HepG2 (cell line): Measurements from ENCODE around the gene NPHP4. TPM values are rescaled to one million over a fixed set of nuclear protein-coding genes. Genes with fewer than 3 reads are reported as not detected.

Experiments
- ATAC-seq: fragments of 200-7000 bp; cut with Tn5 transposase; 3 replicates; pipeline ENCODE4 v1.9.1; 2020; ENCODE audit warnings: mild to moderate bottlenecking, moderate library complexity
- BruUV-seq: library from RNA; stranded (reverse); fragments of 400-500 nt; replicated peaks from 2 replicates; lab custom pipeline; 2021; lab: Mats Ljungman, UMichigan
- CTCF ChIA-PET: fragments of 300-600 bp; formaldehyde crosslinking; extraction: SDS; loops from one replicate; lab custom pipeline; 2021; ENCODE audit warnings: low total read pairs, inconsistent platforms, low intra/inter-chr PET ratio; lab: Yijun Ruan, JAX
- POLR2A ChIA-PET: fragments of 350-600 bp; sonication (Branson Sonifier 250); formaldehyde crosslinking; loops from one replicate; lab custom pipeline; 2020; ENCODE audit warnings: antibody characterized with exemption, inconsistent platforms; lab: Yijun Ruan, JAX
- DNase-seq: peaks from one replicate; pipeline ENCODE4 v3.0.0-alpha.2; 2015; ENCODE audit warnings: low spot score
- FAIRE-seq: peaks from 3 replicates; lab custom pipeline; 2011; peaks lifted over from hg19 to GRCh38; lab: Jason Lieb, UNC
- H2AFZ ChIP-seq: one replicate; pipeline ENCODE4 v1.6.1; 2011; ENCODE audit warnings: low read length, inconsistent platforms
- H3K27ac ChIP-seq: fragments of 300-600 bp; 3 replicates; pipeline ENCODE4 v1.8.0; 2011; ENCODE audit warnings: mixed run types, mild to moderate bottlenecking, mixed read lengths, low read length, inconsistent platforms; ENCODE audit not compliant: insufficient read depth; ENCODE audit errors: extremely low read length
- H3K27me3 ChIP-seq, 2 experiments: fragments of 200-600 bp in 1 of 2; 2 replicates in 1 of 2; 3 replicates in 1 of 2; pipeline versions ENCODE4 v1.6.0 to v1.8.0; 2011; ENCODE audit warnings: low read length in 2 of 2, mild to moderate bottlenecking in 2 of 2, moderate library complexity in 2 of 2, inconsistent platforms in 1 of 2; ENCODE audit not compliant: insufficient read depth in 2 of 2, control insufficient read depth in 1 of 2
- H3K36me3 ChIP-seq, 2 experiments: fragments of 200-600 bp in 1 of 2; replicated peaks in 1 of 2; 2 replicates in 1 of 2; 3 replicates in 1 of 2; pipeline versions ENCODE4 v1.5.1 to v1.8.0; 2011; ENCODE audit warnings: low read length in 2 of 2, inconsistent platforms in 1 of 2; ENCODE audit not compliant: insufficient read depth in 2 of 2, control insufficient read depth in 1 of 2
- H3K4me1 ChIP-seq: 2 replicates; pipeline ENCODE4 v1.5.1; 2012; ENCODE audit warnings: low read length, inconsistent platforms; ENCODE audit not compliant: insufficient read depth
- H3K4me2 ChIP-seq: 2 replicates; pipeline ENCODE4 v1.6.0; 2011; ENCODE audit warnings: low read depth, low read length, inconsistent platforms
- H3K4me3 ChIP-seq, 3 experiments: fragments of 200-600 bp in 1 of 3; sonication (generic), shearing (Covaris generic) in 1 of 3; replicated peaks in 1 of 3; 2 replicates each; pipeline ENCODE4 v1.5.1; 2011 to 2016; ENCODE audit warnings: low read length in 3 of 3, inconsistent platforms in 2 of 3, low read depth in 2 of 3, mild to moderate bottlenecking in 2 of 3, control low read depth in 1 of 3, mixed read lengths in 1 of 3; ENCODE audit not compliant: insufficient read depth in 1 of 3
- H3K79me2 ChIP-seq: one replicate; pipeline ENCODE4 v1.6.1; 2011; ENCODE audit warnings: low read length, inconsistent platforms; ENCODE audit not compliant: insufficient read depth
- H3K9ac ChIP-seq: 2 replicates; pipeline ENCODE4 v1.6.0; 2011; ENCODE audit warnings: mild to moderate bottlenecking, low read depth, low read length, inconsistent platforms; ENCODE audit not compliant: insufficient read depth
- H3K9me3 ChIP-seq: 2 replicates; pipeline ENCODE4 v1.5.1; 2012; ENCODE audit warnings: mild to moderate bottlenecking, low read length
- H4K20me1 ChIP-seq: 2 replicates; pipeline ENCODE4 v1.6.0; 2011; ENCODE audit warnings: inconsistent platforms, mild to moderate bottlenecking, low read length, moderate library complexity; ENCODE audit not compliant: insufficient read depth
- ATM ChIP-seq: fragments of 450-650 bp; IDR thresholded peaks from 2 replicates; pipeline ENCODE4 v1.7.1; 2017; ENCODE audit warnings: mild to moderate bottlenecking, borderline replicate concordance
- BRF2 ChIP-seq: sonication (generic); formaldehyde crosslinking; IDR thresholded peaks from 2 replicates; pipeline ENCODE4 v1.8.1; 2022; ENCODE audit warnings: mild to moderate bottlenecking, missing genetic modification reagents
- HOXD1 ChIP-seq: sonication (generic); formaldehyde crosslinking; IDR thresholded peaks from 2 replicates; pipeline ENCODE4 v1.5.0; 2020; ENCODE audit warnings: missing genetic modification reagents
- MAFG ChIP-seq: sonication (generic); formaldehyde crosslinking; IDR thresholded peaks from 2 replicates; pipeline ENCODE4 v1.5.1; 2020; ENCODE audit warnings: mild to moderate bottlenecking, missing genetic modification reagents
- NCOR1 ChIP-seq: fragments of 200-600 bp; sonication (generic); IDR thresholded peaks from 2 replicates; pipeline ENCODE4 v1.7.0; 2017; ENCODE audit warnings: antibody characterized with exemption, low read length, borderline replicate concordance
- REL ChIP-seq: sonication (generic); formaldehyde crosslinking; conservative IDR thresholded peaks from 2 replicates; pipeline ENCODE4 v1.8.0; 2022; ENCODE audit warnings: mild to moderate bottlenecking, missing genetic modification reagents, moderate library complexity
- SATB2 ChIP-seq: sonication (generic); formaldehyde crosslinking; IDR thresholded peaks from 2 replicates; pipeline ENCODE4 v1.5.0; 2020; ENCODE audit warnings: missing genetic modification reagents
- TRIM24 ChIP-seq: sonication (generic); formaldehyde crosslinking; IDR thresholded peaks from 2 replicates; pipeline ENCODE4 v1.8.0; 2022; ENCODE audit warnings: mild to moderate bottlenecking, missing genetic modification reagents
- ZGPAT ChIP-seq: IDR thresholded peaks from 2 replicates; pipeline ENCODE4 v1.6.1; 2016; ENCODE audit warnings: mild to moderate bottlenecking
- ZNF280D ChIP-seq: sonication (generic); formaldehyde crosslinking; IDR thresholded peaks from 2 replicates; pipeline ENCODE4 v1.5.1; 2020; ENCODE audit warnings: mild to moderate bottlenecking, missing genetic modification reagents
- ZNF597 ChIP-seq: sonication (generic); formaldehyde crosslinking; IDR thresholded peaks from 2 replicates; pipeline ENCODE4 v1.5.0; 2020; ENCODE audit warnings: missing genetic modification reagents
- ZNF644 ChIP-seq: IDR thresholded peaks from 2 replicates; pipeline ENCODE4 v1.6.1; 2016; ENCODE audit warnings: low read depth
- WGBS: methylation state at CpG from one replicate; pipeline ENCODE4 v1.1.6; 2017; ENCODE audit warnings: low lambda C conversion rate; 5-methylcytosine and 5-hydroxymethylcytosine counted together
- in situ Hi-C: cut with HindIII; loops from 2 replicates; pipeline ENCODE4 v1.10.0; 2017; ENCODE audit warnings: low pct_unique_long_range_greater_than_20kb; ENCODE audit not compliant: extremely low pct_ligation_motif_present
- intact Hi-C: fragments of 100-400 bp; cut with micrococcal nuclease; formaldehyde crosslinking; loops from one replicate; pipeline ENCODE4 v1.10.0; 2022; ENCODE audit not compliant: unreplicated experiment
- polyA plus RNA-seq, 8 experiments: library from polyadenylated mRNA; depleted of rRNA in 3 of 8; stranded (reverse) in 7 of 8; unstranded in 1 of 8; fragments of >200 nt; fragmentation: Illumina TruSeq in 4 of 8; extraction: Trizol in 4 of 8; gene quantifications; 2 replicates each; pipeline versions ENCODE4 v1.2.1 to v1.2.3, GENCODE V29; 2011 to 2016; ENCODE audit warnings: low read depth in 4 of 8, missing spikeins in 1 of 8, mixed read lengths in 1 of 8; ENCODE audit not compliant: insufficient read depth in 1 of 8
- total RNA-seq, 5 experiments: library from RNA; depleted of rRNA; stranded (reverse); fragments of >200 nt; fragmentation: Illumina TruSeq; extraction: Trizol; gene quantifications; 2 replicates each; pipeline ENCODE4 v1.2.3, GENCODE V29; 2016; ENCODE audit warnings: low read depth in 1 of 5

The NPHP4 gene
- total and polyA plus RNA-seq, 2 of the 13 experiments (the other 11 are each of a cell fraction or from before 2014, with no cell fraction given) = 4.4 to 6.8 TPM

GRCh38 chr1:5962265-5963105 is 29.7 kb downstream of the NPHP4 start:
- H3K4me1 ChIP-seq = peaks cover 19% of the 10 kb centered on the region
- H3K36me3 ChIP-seq = peaks cover 15 to 63% of the 10 kb centered on the region in 2 experiments
- WGBS = 99% methylated on average over 19 of the region's 24 CpGs
- no TSS peak for BruUV-seq
- no peak overlapping the region for H3K27ac ChIP-seq
- H3K4me2 ChIP-seq = no peak overlapping the region
- no peak for FAIRE-seq
- H3K27me3 ChIP-seq = no peaks in the 10 kb centered on the region; a peak in 1 of 5 replicates
- DNase-seq = no peak
- intact Hi-C loops (no loop called here), in situ Hi-C loops (no loop called here)
- no peak overlapping the region for H3K4me3 ChIP-seq
- CTCF ChIA-PET = no interaction called here
- H3K79me2 ChIP-seq = no peaks in the 10 kb centered on the region
- TF ChIP-seq REL (CRISPR knock-in tag) (no peak), MAFG (CRISPR knock-in tag) (no peak), ZGPAT (CRISPR knock-in tag) (no peak), TRIM24 (CRISPR knock-in tag) (no peak), NCOR1 (no peak), ATM (no peak), SATB2 (CRISPR knock-in tag) (no peak), ZNF280D (CRISPR knock-in tag) (no peak), ZNF597 (CRISPR knock-in tag) (no peak), BRF2 (CRISPR knock-in tag) (no peak), ZNF644 (no peak), HOXD1 (CRISPR knock-in tag) (no peak)
- POLR2A ChIA-PET = no interaction called here
- no peak overlapping the region for H3K9ac ChIP-seq
- no peaks in the 10 kb centered on the region for H4K20me1 ChIP-seq
- ATAC-seq = no peak
- no peak overlapping the region for H2AFZ ChIP-seq
- no peaks in the 10 kb centered on the region for H3K9me3 ChIP-seq
